HG02623 (cell line): ENCODE measurements around the gene ABLIM3.
"Not testable (repeated sequence)": the region's sequence is repeated elsewhere in the genome, so short reads cannot be mapped to it uniquely, and the experiment has no call there.

Experiments
- ATAC-seq: cut with Tn5 transposase; IDR thresholded peaks from one replicate; pipeline ENCODE4 v1.9.1; 2021; ENCODE audit warnings: moderate library complexity; ENCODE audit not compliant: unreplicated experiment

ABLIM3 gene

GRCh38 chr5:149251546-149251945 is 110.3 kb downstream of the ABLIM3 start:
- ATAC-seq: no peak

GRCh38 chr5:149254506-149254905 is 113.2 kb downstream of the ABLIM3 start:
- ATAC-seq: no peak

- no peak for ATAC-seq
Observed at GRCh38 chr5:149256451-149256850, 115.2 kb downstream of the ABLIM3 start.

GRCh38 chr5:149257131-149257530 is 115.8 kb downstream of the ABLIM3 start:
- no peak for ATAC-seq

- no peak for ATAC-seq
Observed at GRCh38 chr5:149257889-149258705, 116.8 kb downstream of the ABLIM3 start.

- ATAC-seq: no peak
Observed at GRCh38 chr5:149260761-149261160, 119.5 kb downstream of the ABLIM3 start.

GRCh38 chr5:149261246-149261645 is 120.0 kb downstream of the ABLIM3 start:
- no peak for ATAC-seq

GRCh38 chr5:149262315-149262714 is 121.0 kb downstream of the ABLIM3 start:
- ATAC-seq: no peak

GRCh38 chr5:149264439-149265067 is 123.3 kb downstream of the ABLIM3 start:
- ATAC-seq: peak; percentile 75

- ATAC-seq: no peak
Observed at GRCh38 chr5:149265068-149265465, 123.8 kb downstream of the ABLIM3 start.

GRCh38 chr5:149265597-149265996 is 124.3 kb downstream of the ABLIM3 start:
- no peak for ATAC-seq

- ATAC-seq: no peak
Observed at GRCh38 chr5:149267241-149267973, 126.1 kb downstream of the ABLIM3 start.

GRCh38 chr5:149268928-149269557 is 127.8 kb downstream of the ABLIM3 start:
- ATAC-seq: no peak

GRCh38 chr5:149271195-149271715 is 130.0 kb downstream of the ABLIM3 start:
- no peak for ATAC-seq

- no peak for ATAC-seq
Observed at GRCh38 chr5:149271716-149272563, 130.6 kb downstream of the ABLIM3 start, which contains the start of gene AFAP1L1. AFAP1L1 (plus strand) TSS chr5:149271859; CDS start chr5:149271969, 110 bp downstream.

- ATAC-seq: not testable (repeated sequence)
Observed at GRCh38 chr5:149272781-149273180, 131.5 kb downstream of the ABLIM3 start.

- no peak for ATAC-seq
Observed at GRCh38 chr5:149273237-149273636, 131.9 kb downstream of the ABLIM3 start.

- no peak for ATAC-seq
Observed at GRCh38 chr5:149273950-149274349, 132.7 kb downstream of the ABLIM3 start.

- ATAC-seq: no peak
Observed at GRCh38 chr5:149274939-149275338, 133.6 kb downstream of the ABLIM3 start.

GRCh38 chr5:149277801-149278200 is 136.5 kb downstream of the ABLIM3 start:
- no peak for ATAC-seq
